HCT116 (cell line): ENCODE results near the gene HPN. TPM values are rescaled to one million over a fixed set of nuclear protein-coding genes. Genes with fewer than 3 reads are reported as not detected.

Experiments
- ATAC-seq: fragments of 200-7000 bp; cut with Tn5 transposase; 2 replicates; pipeline ENCODE4 v1.9.1; 2020; ENCODE audit warnings: mild to moderate bottlenecking, moderate library complexity
- BruUV-seq: library from RNA; stranded (reverse); fragments of 400-500 nt; replicated peaks from 2 replicates; lab custom pipeline; 2021; lab: Mats Ljungman, UMichigan
- CTCF ChIA-PET: fragments of 300-600 bp; sonication (Branson Sonifier 250); formaldehyde crosslinking; loops from one replicate; lab custom pipeline; 2021; ENCODE audit warnings: antibody characterized with exemption; lab: Charles Lee
- POLR2A ChIA-PET: fragments of 300-600, 350-600 bp; sonication (Branson Sonifier 250); formaldehyde crosslinking; loops from one replicate; lab custom pipeline; 2021; ENCODE audit warnings: antibody characterized with exemption; lab: Charles Lee
- RAD21 ChIA-PET, 2 experiments: fragments of 300-600 bp; sonication (Branson Sonifier 250); formaldehyde crosslinking; loops; one replicate each; lab custom pipeline; 2023; ENCODE audit warnings: low total read pairs in 2 of 2; ENCODE audit not compliant: uncharacterized antibody in 2 of 2, unreplicated experiment in 2 of 2, low non-redundant PET in 1 of 2; lab: Charles Lee
- DNase-seq: peaks from one replicate; pipeline ENCODE4 v3.0.0-alpha.2; 2010; ENCODE audit warnings: low read depth, low spot score
- H2AFZ ChIP-seq: fragments of 200-600 bp; shearing (Covaris generic), sonication (generic); 2 replicates; pipeline ENCODE4 v1.6.1; 2017; ENCODE audit warnings: low read depth, mixed run types, mixed read lengths, antibody characterized with exemption, low read length; ENCODE audit not compliant: poor library complexity, severe bottlenecking
- H3K27ac ChIP-seq: 2 replicates; pipeline ENCODE4 v1.5.1; 2012; ENCODE audit warnings: low read depth, low read length
- H3K27me3 ChIP-seq: fragments of 200-600 bp; sonication (generic); 2 replicates; pipeline ENCODE4 v1.6.1; 2016; ENCODE audit warnings: mixed run types, low read length, mixed read lengths; ENCODE audit not compliant: insufficient read depth
- H3K36me3 ChIP-seq, 2 experiments: fragments of 200-500 bp in 1 of 2; fragments of 200-600 bp in 1 of 2; sonication (Bioruptor generic) in 1 of 2; sonication (generic) in 1 of 2; 2 replicates each; pipeline versions ENCODE4 v1.5.1 to v1.6.1; 2014 to 2016; ENCODE audit warnings: low read length in 2 of 2, inconsistent platforms in 1 of 2, mixed read lengths in 1 of 2, mixed run types in 1 of 2; ENCODE audit not compliant: insufficient read depth in 2 of 2, control insufficient read depth in 1 of 2
- H3K4me1 ChIP-seq, 2 experiments: fragments of 200-600 bp in 1 of 2; sonication (generic) in 1 of 2; 2 replicates each; pipeline versions ENCODE4 v1.5.1 to v1.6.1; 2012 to 2017; ENCODE audit warnings: low read length in 2 of 2, inconsistent platforms in 1 of 2, mild to moderate bottlenecking in 1 of 2, mixed read lengths in 1 of 2, mixed run types in 1 of 2, moderate library complexity in 1 of 2; ENCODE audit not compliant: insufficient read depth in 2 of 2, control insufficient read depth in 1 of 2
- H3K4me2 ChIP-seq: fragments of 200-600 bp; sonication (generic); 2 replicates; pipeline ENCODE4 v1.6.1; 2017; ENCODE audit warnings: mixed run types, low read length, mixed read lengths
- H3K4me3 ChIP-seq, 2 experiments: fragments of 200-600 bp in 1 of 2; sonication (generic) in 1 of 2; replicated peaks in 1 of 2; 2 replicates each; pipeline ENCODE4 v1.5.1; 2011 to 2016; ENCODE audit warnings: low read length in 2 of 2, control low read depth in 1 of 2, low read depth in 1 of 2, mild to moderate bottlenecking in 1 of 2, mixed read lengths in 1 of 2, mixed run types in 1 of 2
- H3K79me2 ChIP-seq: fragments of 200-600 bp; sonication (generic); 2 replicates; pipeline ENCODE4 v1.6.1; 2017; ENCODE audit warnings: mild to moderate bottlenecking, mixed run types, low read length, moderate library complexity, mixed read lengths; ENCODE audit not compliant: insufficient read depth
- H3K9ac ChIP-seq: fragments of 200-600 bp; sonication (generic); 2 replicates; pipeline ENCODE4 v1.6.1; 2016; ENCODE audit warnings: low read length, mixed read lengths
- H3K9me2 ChIP-seq: fragments of 200-600 bp; sonication (generic), shearing (Covaris generic); 2 replicates; pipeline ENCODE4 v1.6.1; 2017; ENCODE audit warnings: mixed run types, mild to moderate bottlenecking, moderate library complexity; ENCODE audit not compliant: insufficient read depth
- H3K9me3 ChIP-seq, 2 experiments: fragments of 200-500 bp in 1 of 2; fragments of 200-600 bp in 1 of 2; sonication (Bioruptor generic) in 1 of 2; sonication (generic) in 1 of 2; 2 replicates each; pipeline ENCODE4 v1.6.1; 2014 to 2017; ENCODE audit warnings: low read length in 2 of 2, mixed read lengths in 2 of 2, inconsistent platforms in 1 of 2, low read depth in 1 of 2, mild to moderate bottlenecking in 1 of 2, mixed run types in 1 of 2, moderate library complexity in 1 of 2; ENCODE audit not compliant: control insufficient read depth in 1 of 2, insufficient read depth in 1 of 2
- H4K20me1 ChIP-seq: fragments of 200-600 bp; sonication (generic), shearing (Covaris generic); 2 replicates; pipeline ENCODE4 v1.6.1; 2017; ENCODE audit warnings: mixed run types, mild to moderate bottlenecking, moderate library complexity; ENCODE audit not compliant: insufficient read depth
- EGR1 ChIP-seq: IDR thresholded peaks from 2 replicates; pipeline ENCODE4 v1.6.1; 2012; ENCODE audit warnings: low read depth
- EZH2phosphoT487 ChIP-seq: fragments of 200-600 bp; IDR thresholded peaks from 2 replicates; pipeline ENCODE4 v1.6.1; 2018; ENCODE audit warnings: antibody characterized with exemption, borderline replicate concordance
- FOSL1 ChIP-seq: IDR thresholded peaks from 2 replicates; pipeline ENCODE4 v1.6.1; 2012; ENCODE audit warnings: low read depth
- JUND ChIP-seq: IDR thresholded peaks from 2 replicates; pipeline ENCODE4 v1.6.1; 2012
- POLR2A ChIP-seq: IDR thresholded peaks from 2 replicates; pipeline ENCODE4 v1.7.0; 2011; ENCODE audit warnings: borderline replicate concordance; ENCODE audit not compliant: insufficient read depth, insufficient read length; ENCODE audit errors: extremely low read depth
- POLR2AphosphoS5 ChIP-seq: IDR thresholded peaks from 2 replicates; pipeline ENCODE4 v1.6.1; 2011; ENCODE audit warnings: mild to moderate bottlenecking, low read depth, low read length, moderate library complexity
- SIN3A ChIP-seq: IDR thresholded peaks from 2 replicates; pipeline ENCODE4 v1.6.1; 2012; ENCODE audit warnings: low read depth
- intact Hi-C: fragments of 100-400 bp; cut with micrococcal nuclease; formaldehyde crosslinking; loops from 2 replicates; pipeline ENCODE4 v1.10.0; 2022
- total RNA-seq: library from RNA; stranded (reverse); gene quantifications from one replicate; pipeline ENCODE4 v1.2.1, GENCODE V29; 2021; ENCODE audit not compliant: unreplicated experiment
- TF ChIP-seq, protein P1 (sequence below): IDR thresholded peaks from 2 replicates; pipeline ENCODE4 v1.6.1; 2011; ENCODE audit warnings: mild to moderate bottlenecking, low read length, moderate library complexity; ENCODE audit not compliant: insufficient replicate concordance; ENCODE audit errors: extremely low read depth
- TF ChIP-seq, protein P2 (sequence below), 3 experiments: fragments of 200-600 bp in 1 of 3; sonication (generic) in 1 of 3; IDR thresholded peaks in 2 of 3; conservative IDR thresholded peaks in 1 of 3; 2 replicates each; pipeline ENCODE4 v1.5.1; 2012 to 2017; ENCODE audit warnings: low read depth in 2 of 3, low read length in 2 of 3, antibody characterized with exemption in 1 of 3, borderline replicate concordance in 1 of 3, control low read depth in 1 of 3, mild to moderate bottlenecking in 1 of 3, mixed read lengths in 1 of 3, mixed run types in 1 of 3, moderate library complexity in 1 of 3; ENCODE audit not compliant: insufficient read depth in 1 of 3

The HPN gene
- total RNA-seq, 1 experiment from 2014 or later = 0.32 TPM

DNA sequence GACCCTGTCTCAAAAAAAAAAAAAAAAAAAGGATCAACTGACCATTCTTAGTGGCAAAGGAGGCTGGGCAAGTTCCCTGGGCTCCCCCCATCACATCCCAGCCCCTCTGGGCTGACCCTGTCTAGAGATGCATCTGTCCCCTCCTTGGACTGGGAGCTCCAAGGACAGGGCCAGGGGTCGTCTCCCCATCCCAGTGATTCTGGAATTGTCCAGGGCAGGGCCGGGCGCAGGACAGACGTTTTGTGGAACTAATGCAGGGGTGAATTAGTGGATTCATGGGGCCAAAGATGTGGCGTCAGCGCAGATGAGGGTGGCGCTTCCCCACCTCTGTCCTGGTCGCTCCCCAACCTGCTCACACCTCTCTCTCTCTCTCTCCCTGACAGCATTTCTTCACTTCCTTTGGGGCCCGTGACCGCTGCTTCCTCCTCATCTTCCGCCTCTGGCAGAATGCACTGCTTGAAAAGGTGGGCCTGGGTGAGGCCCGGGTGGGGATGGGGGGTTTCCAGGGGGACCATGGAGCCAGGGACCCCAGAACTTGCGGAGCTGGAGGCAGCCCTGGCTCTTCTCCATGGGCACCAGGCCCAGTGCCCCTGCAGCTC is 30.3 kb upstream of the HPN start:
- H3K9ac ChIP-seq = no peak overlapping the region
- 0 out of 2 replicates have a peak, but pooled peaks cover 3% of the 10 kb centered on the region for H3K79me2 ChIP-seq
- H2AFZ ChIP-seq = no peak overlapping the region
- intact Hi-C loops = loop anchor here (5.0 kb wide), 1 partner anchor 159 kb away; no protein-coding TSS in a partner anchor
- H3K27me3 ChIP-seq = no peaks in the 10 kb centered on the region
- ChIA-PET POLR2A (no interaction called here), CTCF (no interaction called here)
- no peaks in the 10 kb centered on the region for H4K20me1 ChIP-seq
- TF ChIP-seq EZH2phosphoT487 (no peak), JUND (no peak), EGR1 (no peak), POLR2A (no peak), SIN3A (no peak), POLR2AphosphoS5 (no peak), FOSL1 (no peak)
- TF ChIP-seq, protein P1, sequence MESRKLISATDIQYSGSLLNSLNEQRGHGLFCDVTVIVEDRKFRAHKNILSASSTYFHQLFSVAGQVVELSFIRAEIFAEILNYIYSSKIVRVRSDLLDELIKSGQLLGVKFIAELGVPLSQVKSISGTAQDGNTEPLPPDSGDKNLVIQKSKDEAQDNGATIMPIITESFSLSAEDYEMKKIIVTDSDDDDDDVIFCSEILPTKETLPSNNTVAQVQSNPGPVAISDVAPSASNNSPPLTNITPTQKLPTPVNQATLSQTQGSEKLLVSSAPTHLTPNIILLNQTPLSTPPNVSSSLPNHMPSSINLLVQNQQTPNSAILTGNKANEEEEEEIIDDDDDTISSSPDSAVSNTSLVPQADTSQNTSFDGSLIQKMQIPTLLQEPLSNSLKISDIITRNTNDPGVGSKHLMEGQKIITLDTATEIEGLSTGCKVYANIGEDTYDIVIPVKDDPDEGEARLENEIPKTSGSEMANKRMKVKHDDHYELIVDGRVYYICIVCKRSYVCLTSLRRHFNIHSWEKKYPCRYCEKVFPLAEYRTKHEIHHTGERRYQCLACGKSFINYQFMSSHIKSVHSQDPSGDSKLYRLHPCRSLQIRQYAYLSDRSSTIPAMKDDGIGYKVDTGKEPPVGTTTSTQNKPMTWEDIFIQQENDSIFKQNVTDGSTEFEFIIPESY = no peak
- TF ChIP-seq, protein P2, sequence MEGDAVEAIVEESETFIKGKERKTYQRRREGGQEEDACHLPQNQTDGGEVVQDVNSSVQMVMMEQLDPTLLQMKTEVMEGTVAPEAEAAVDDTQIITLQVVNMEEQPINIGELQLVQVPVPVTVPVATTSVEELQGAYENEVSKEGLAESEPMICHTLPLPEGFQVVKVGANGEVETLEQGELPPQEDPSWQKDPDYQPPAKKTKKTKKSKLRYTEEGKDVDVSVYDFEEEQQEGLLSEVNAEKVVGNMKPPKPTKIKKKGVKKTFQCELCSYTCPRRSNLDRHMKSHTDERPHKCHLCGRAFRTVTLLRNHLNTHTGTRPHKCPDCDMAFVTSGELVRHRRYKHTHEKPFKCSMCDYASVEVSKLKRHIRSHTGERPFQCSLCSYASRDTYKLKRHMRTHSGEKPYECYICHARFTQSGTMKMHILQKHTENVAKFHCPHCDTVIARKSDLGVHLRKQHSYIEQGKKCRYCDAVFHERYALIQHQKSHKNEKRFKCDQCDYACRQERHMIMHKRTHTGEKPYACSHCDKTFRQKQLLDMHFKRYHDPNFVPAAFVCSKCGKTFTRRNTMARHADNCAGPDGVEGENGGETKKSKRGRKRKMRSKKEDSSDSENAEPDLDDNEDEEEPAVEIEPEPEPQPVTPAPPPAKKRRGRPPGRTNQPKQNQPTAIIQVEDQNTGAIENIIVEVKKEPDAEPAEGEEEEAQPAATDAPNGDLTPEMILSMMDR (IDR thresholded peaks at IDR 0.05 in 2 of 3, conservative IDR thresholded peaks at IDR 0.05 in 1 of 3; ENCODE audit: borderline replicate concordance in 1 of 3, insufficient read depth in 1 of 3, low read depth in 2 of 3, low read length in 2 of 3) = no peak
- TF ChIP-seq, all 23 proteins: peak for 0
- Histone ChIP-seq H3K9me2 (no peaks in the 10 kb centered on the region), H3K9me3 (no peaks in the 10 kb centered on the region), H3K36me3 (peaks cover 20 to 23% of the 10 kb centered on the region in 2 experiments; a peak in 3 of 4 replicates), H3K4me3 (no peak overlapping the region), H3K27ac (no peak overlapping the region), H3K4me1 (no peaks in the 10 kb centered on the region), H3K4me2 (no peak overlapping the region)
- ATAC-seq (no peak), DNase-seq (no peak)
- no TSS peak for BruUV-seq
- RAD21 ChIA-PET = no interaction called here
